ENCODE results near the gene METTL1.

GRCh38 chr12:57765003-57765697 lies 6.8 kb downstream of the METTL1 start:
- TF ChIP-seq CTCF (IDR thresholded peaks at IDR 0.05) (peak in 2 of 7 experiments; percentile 16 to 19), POLR2A (IDR thresholded peaks at IDR 0.05) (no peak), POLR2AphosphoS5 (IDR thresholded peaks at IDR 0.05) (no peak), EP300 (IDR thresholded peaks at IDR 0.05) (no peak)
